Parietal lobe (tissue), 1 donor: Measurements from ENCODE around the gene SNPH. TPM values are rescaled to one million over a fixed set of nuclear protein-coding genes. Genes with fewer than 3 reads are reported as not detected.

ENCODE experiments used
- total RNA-seq: library from RNA; depleted of rRNA; stranded (reverse); fragments of >200 nt; gene quantifications from one replicate; pipeline ENCODE4 v1.2.3, GENCODE V29; 2014

The SNPH gene, protein sequence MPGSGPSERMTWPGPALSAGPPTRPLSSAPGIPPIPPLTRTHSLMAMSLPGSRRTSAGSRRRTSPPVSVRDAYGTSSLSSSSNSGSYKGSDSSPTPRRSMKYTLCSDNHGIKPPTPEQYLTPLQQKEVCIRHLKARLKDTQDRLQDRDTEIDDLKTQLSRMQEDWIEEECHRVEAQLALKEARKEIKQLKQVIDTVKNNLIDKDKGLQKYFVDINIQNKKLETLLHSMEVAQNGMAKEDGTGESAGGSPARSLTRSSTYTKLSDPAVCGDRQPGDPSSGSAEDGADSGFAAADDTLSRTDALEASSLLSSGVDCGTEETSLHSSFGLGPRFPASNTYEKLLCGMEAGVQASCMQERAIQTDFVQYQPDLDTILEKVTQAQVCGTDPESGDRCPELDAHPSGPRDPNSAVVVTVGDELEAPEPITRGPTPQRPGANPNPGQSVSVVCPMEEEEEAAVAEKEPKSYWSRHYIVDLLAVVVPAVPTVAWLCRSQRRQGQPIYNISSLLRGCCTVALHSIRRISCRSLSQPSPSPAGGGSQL
- 22.2 TPM for total RNA-seq

GRCh38 chr20:1266167-1266973, at the start of gene SNPH:
Gene SNPH (plus strand): TSS chr20:1266294. CDS start chr20:1296240, 29,946 bp downstream.

DNA sequence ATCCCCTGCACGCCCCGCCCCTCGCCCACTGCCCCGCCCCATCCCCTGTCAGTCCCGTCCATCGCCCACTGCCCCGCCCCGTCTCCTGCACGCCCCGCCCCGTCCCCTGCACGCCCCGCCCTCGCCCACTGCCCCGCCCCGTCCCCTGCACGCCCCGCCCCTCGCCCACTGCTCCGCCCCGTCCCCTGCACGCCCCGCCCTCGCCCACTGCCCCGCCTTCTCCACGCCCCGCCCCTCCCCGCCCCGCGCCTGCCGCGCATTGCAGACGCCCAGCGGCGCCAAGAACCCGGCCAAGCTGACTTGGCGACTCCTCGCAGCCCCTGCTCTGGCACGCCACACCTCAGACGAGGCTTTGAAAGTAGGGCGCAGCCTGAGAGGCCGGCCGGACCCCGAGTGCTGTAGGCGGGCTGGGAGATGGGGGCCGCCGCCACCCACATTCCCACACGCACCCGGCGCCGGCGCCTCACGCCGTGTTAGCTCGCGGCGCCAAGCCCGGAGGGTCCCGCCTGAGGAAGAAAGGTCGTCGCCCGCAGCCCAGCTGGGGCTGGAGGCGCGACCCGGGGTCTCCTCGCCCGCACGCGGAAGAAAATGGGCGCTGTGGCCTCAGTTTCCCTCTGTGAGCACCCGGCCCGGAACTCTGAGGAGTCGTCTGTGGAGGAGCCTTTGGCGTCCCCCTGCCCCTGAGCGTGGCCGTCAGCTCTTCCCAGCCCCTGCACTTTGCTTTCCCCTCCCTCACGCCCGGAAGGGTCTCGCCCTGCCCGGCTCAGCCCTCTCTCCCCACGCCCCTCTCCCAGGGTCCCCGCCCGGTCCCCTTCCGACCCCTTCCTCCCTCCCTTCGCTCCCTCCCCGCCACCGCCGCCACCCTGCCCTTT, 40.1 kb upstream of the SNPH start, which contains the start of gene RAD21L1:
Gene RAD21L1, plus strand, starts transcription at position 262 of the 872 bp plus-strand sequence. CDS start 2,410 bp downstream, outside the sequence.

DNA sequence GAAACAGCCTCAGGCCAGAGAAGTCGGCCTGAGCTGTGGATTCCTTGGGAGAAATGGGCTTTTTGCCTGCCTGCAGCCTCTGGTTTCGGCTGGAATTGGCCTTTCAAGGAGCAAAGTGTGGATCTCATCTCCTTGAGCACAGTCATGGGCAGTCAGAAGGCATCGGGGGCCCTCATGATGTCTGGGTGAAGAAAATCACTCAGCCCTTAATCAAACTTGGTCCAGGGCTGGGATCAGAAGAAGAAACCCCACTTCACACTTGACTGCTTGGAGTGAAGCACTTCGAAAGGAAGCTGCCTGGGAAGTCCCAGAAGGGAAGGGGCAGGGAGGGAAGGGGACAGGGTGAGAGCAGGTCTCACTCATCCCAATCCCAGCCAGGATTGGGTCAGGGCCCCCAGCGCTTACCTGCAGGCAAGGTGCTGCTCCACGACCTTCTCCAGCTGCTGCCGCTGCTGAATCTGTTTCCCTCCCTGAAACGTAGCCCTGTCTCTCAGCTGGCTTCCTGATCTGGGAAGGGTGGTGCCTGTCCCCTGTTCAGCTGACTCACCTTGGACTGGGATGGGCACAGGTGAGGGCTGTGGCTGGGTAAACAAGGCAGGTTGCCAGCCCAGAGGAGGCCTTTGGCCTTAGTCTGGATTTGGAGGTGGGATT, 62.7 kb downstream of the SNPH start, which contains the start of gene SDCBP2:
Gene SDCBP2, minus strand, starts transcription at position 460 of the 651 bp plus-strand sequence. CDS start 8,723 bp downstream, outside the sequence.

Other genes with a start within 250 kb of the SNPH start
- 42.3 TPM for gene PSMF1, start 147.7 kb upstream of the SNPH start, total RNA-seq
- 12.5 TPM for gene TMEM74B, start 81.3 kb upstream of the SNPH start, total RNA-seq
- 1.3 TPM for gene C20orf202, start 62.8 kb upstream of the SNPH start, total RNA-seq
- gene RAD21L1, start 40.2 kb upstream of the SNPH start, total RNA-seq: not detected
- 2.8 TPM for gene SDCBP2, start 62.8 kb downstream of the SNPH start, total RNA-seq
- 101 TPM for gene FKBP1A, start 126.8 kb downstream of the SNPH start, total RNA-seq
- gene NSFL1C, start 200.6 kb downstream of the SNPH start, total RNA-seq: 45.7 TPM
- 1.3 TPM for gene SIRPB2, start 225.1 kb downstream of the SNPH start, total RNA-seq